ENCODE results near the gene MCU.
A peak's percentile ranks its signal among the peaks of the same experiment; 100 is the strongest.
"Not testable (repeated sequence)": the region's sequence is repeated elsewhere in the genome, so short reads cannot be mapped to it uniquely, and the experiment has no call there.

The MCU gene

DNA sequence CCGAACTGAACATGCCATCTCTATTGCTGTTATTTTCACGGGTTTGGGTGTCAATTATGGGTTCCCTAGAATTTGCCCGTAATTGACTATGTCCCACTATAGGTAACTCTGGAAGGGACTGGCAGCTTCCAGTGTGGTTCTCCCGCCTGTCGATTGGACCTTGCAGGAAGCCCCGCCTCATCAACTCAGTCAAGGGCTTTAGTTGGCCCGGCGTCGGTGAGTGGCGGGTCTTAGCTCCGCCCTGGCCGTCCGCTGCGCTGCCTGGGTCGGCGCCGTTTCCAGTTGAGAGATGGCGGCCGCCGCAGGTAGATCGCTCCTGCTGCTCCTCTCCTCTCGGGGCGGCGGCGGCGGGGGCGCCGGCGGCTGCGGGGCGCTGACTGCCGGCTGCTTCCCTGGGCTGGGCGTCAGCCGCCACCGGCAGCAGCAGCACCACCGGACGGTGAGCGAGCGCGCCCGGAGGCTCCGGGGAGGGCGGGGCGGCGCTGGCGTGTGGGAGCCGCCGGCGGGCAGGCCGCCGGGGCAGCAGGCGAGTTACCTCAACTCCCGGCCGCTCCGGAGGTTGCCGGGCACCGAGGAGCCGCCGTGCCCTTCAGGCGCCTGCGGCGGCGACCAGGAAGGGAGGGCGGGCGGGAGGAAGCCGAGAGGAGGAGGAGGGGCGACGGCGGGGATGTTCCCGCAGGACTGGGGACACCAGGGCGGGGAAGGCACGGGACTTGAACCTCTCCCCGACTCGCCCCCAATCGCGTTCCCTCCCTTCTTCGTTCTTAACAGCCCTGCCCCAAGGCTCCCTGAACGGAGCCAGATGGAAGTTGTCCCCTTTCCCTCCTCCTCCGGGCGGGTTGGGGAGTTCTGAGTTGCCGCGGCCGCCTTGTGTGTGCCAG is at the start of gene MCU:
Gene MCU, plus strand, starts transcription at position 281 of the 881 bp plus-strand sequence. Its CDS starts 9 bp downstream, at position 290.
- peak; percentile 17 to 98 (median 91) for DNase-seq

- DNase-seq: no peak
These were observed 49.6 kb upstream of the MCU start for GRCh38 chr10:72642318-72642717.

GRCh38 chr10:72645263-72645858 is 46.6 kb upstream of the MCU start:
- no peak for DNase-seq

GRCh38 chr10:72646971-72647370 is 45.0 kb upstream of the MCU start:
- DNase-seq: not testable (repeated sequence)

GRCh38 chr10:72648301-72648700 is 43.6 kb upstream of the MCU start:
- DNase-seq: no peak

DNA sequence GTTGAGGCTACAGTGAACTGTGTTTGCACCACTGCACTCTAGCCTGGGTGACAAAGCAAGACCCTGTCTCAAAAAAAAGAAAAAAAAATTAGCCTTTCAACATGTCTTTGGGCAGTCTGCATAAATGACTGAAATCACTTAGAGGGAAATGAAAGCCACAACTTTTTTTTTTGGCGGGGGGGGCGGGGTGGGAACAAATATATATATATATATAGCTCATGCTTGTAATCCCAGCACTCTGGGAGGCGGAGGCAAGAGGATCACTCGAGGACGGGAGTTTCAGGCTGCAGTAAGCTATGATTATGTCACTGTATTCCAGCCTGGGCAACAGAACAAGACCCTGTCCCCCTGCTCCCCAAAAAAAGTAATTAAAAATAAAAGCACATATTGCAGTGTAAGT is 42.7 kb upstream of the MCU start:
- no peak for DNase-seq

- no peak for DNase-seq
These were observed 38.4 kb upstream of the MCU start for GRCh38 chr10:72653383-72654096.

GRCh38 chr10:72654720-72655119 is 37.2 kb upstream of the MCU start:
- no peak for DNase-seq

GRCh38 chr10:72658696-72659400 is 33.1 kb upstream of the MCU start:
- DNase-seq: no peak

DNA sequence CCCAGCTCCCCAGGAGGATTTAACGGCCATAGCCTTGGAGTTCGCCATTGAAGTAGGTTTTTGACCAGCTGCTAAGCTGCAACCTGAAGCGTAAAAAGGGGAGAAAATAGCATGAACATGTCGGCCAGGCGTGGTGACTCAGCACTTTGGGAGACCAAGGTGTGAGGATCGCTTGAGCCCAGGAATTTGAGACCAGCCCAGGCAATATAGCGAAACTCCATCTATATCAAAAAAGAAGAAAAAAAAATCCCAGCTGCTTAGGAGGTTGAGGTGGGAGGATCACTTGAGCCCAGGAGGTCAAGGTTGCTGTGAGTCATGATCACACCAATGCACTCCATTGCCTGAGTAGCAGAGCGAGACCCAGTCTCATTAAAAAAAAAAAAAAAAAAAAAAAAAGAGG is 32.2 kb upstream of the MCU start:
- no peak for DNase-seq

GRCh38 chr10:72660220-72660619 is 31.7 kb upstream of the MCU start:
- DNase-seq: no peak

DNA sequence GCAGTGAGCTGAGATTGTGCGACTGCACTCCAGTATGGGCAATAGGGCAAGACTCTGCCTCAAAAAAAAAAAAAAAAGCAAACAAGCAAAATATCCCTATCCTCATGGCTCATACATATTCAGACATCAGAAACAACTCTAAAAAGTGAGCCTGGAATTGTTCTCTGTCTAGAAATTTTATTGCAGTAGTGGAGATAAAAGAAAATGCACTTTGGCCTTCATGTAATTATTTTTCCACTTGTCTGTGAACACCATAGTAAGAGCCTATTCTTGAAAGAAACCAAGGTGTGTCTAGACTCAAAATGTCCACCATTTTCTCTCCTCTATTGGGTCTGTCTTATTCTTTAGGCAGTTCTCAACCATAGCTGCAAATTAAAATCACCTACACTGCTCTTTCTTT is 30.5 kb upstream of the MCU start:
- DNase-seq: no peak

DNA sequence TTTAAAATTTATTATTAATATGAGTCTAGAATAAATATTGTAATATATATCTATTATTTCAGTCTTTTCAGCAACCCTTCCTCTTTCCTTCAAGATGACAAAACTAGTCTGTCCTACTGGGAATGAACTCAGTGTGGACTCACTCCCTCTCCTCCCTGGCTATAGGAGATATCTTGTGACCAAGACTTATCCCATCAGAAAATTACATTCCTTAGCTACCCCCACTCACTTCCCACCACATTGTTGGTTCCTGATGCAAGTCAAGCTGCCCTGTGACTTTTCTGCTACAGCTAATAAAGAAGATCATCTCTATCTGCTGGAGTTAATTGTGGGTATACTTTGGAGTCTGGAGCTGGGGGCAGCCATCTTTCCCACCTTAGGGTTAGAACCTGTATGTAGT is 28.0 kb upstream of the MCU start:
- DNase-seq: no peak

GRCh38 chr10:72665925-72666324 is 26.0 kb upstream of the MCU start:
- no peak for DNase-seq

- DNase-seq: no peak
These were observed 24.6 kb upstream of the MCU start for GRCh38 chr10:72667207-72667864.

GRCh38 chr10:72673280-72673679 is 18.7 kb upstream of the MCU start:
- no peak for DNase-seq

GRCh38 chr10:72674174-72674573 is 17.8 kb upstream of the MCU start:
- DNase-seq: not testable (repeated sequence)

DNA sequence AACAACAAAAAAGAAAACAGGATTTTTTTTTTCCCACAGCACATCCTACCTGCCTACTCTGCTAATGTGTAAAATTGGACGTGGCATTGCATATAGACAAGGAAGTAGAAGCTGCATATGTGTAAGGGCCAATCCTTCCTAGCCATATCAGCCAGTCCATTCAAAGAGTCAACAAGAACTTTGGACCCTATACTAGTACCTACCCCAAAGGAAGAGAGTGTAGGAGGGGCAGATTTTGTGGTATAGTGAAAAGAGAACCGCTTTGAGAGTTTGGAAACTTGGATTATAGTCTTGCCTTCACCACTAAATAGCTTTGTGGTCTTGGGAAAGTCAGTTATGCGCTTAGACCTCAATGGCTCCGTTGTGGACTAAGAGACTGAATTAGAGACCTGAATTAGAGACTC is 12.1 kb upstream of the MCU start:
- DNase-seq: no peak

DNA sequence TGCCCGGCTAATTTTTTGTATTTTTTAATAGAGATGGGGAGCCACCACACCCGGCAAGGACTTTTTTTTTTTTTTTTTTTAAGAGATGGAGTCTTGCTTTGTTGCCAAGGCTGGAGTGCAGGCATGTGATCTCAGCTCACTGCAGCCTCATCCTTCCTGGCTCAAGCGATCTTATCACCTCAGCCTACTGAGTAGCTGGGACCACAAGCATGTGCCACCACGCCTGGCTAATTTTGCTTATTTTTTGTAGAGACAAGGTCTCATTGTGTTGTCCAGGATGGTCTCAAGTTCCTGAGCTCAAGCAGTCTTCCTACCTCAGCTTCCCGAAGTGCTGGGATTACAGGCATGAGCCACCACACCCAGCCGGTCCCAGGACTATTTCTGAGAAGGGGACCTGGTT is 9.3 kb upstream of the MCU start:
- DNase-seq: no peak

- no peak for DNase-seq
These were observed 6.5 kb upstream of the MCU start for GRCh38 chr10:72685264-72685921.

- not testable (repeated sequence) for DNase-seq
These were observed 5.5 kb upstream of the MCU start for GRCh38 chr10:72686430-72686829.

Measured in hypothalamus (tissue), 51 donors.